ENCODE measurements around the gene THBD.

Gene THBD

GRCh38 chr20:23000232-23000947 is 49.1 kb downstream of the THBD start:
- no peak overlapping the region for H3K27ac ChIP-seq (ENCODE audit: low read depth, low read length)
- no peak overlapping the region for H3K4me3 ChIP-seq (ENCODE audit: low read depth, low read length)
- no peaks in the 10 kb centered on the region for H3K4me1 ChIP-seq (ENCODE audit: control insufficient read depth, insufficient read depth, low read length, unreplicated experiment)
- H3K79me2 ChIP-seq (ENCODE audit: control insufficient read depth, insufficient read depth, low read length, unreplicated experiment), result no peaks in the 10 kb centered on the region
- H2AFZ ChIP-seq (ENCODE audit: low read length, unreplicated experiment), result no peak overlapping the region
- no peaks in the 10 kb centered on the region for H3K36me3 ChIP-seq (ENCODE audit: insufficient read depth, low read length)
- H3K27me3 ChIP-seq (ENCODE audit: insufficient read depth, low read length), result peaks cover 16% of the 10 kb centered on the region; the same call in 1 of the 2 replicates

GRCh38 chr20:22999756-23000155 is 49.7 kb downstream of the THBD start:
- Histone ChIP-seq H3K27ac (ENCODE audit: low read depth, low read length) (no peak overlapping the region), H2AFZ (ENCODE audit: low read length, unreplicated experiment) (no peak overlapping the region), H3K79me2 (ENCODE audit: control insufficient read depth, insufficient read depth, low read length, unreplicated experiment) (no peaks in the 10 kb centered on the region), H3K36me3 (ENCODE audit: insufficient read depth, low read length) (no peaks in the 10 kb centered on the region), H3K4me1 (ENCODE audit: control insufficient read depth, insufficient read depth, low read length, unreplicated experiment) (no peaks in the 10 kb centered on the region), H3K4me3 (ENCODE audit: low read depth, low read length) (no peak overlapping the region), H3K27me3 (ENCODE audit: insufficient read depth, low read length) (peaks cover 16% of the 10 kb centered on the region; the same call in 1 of the 2 replicates)

GRCh38 chr20:22998476-22998875 is 51.0 kb downstream of the THBD start:
- no peak overlapping the region for H2AFZ ChIP-seq (ENCODE audit: low read length, unreplicated experiment)
- H3K36me3 ChIP-seq (ENCODE audit: insufficient read depth, low read length), result no peaks in the 10 kb centered on the region
- peaks cover 14% of the 10 kb centered on the region; the same call in 1 of the 2 replicates for H3K27me3 ChIP-seq (ENCODE audit: insufficient read depth, low read length)
- no peaks in the 10 kb centered on the region for H3K4me1 ChIP-seq (ENCODE audit: control insufficient read depth, insufficient read depth, low read length, unreplicated experiment)
- no peak overlapping the region for H3K4me3 ChIP-seq (ENCODE audit: low read depth, low read length)
- no peak overlapping the region for H3K27ac ChIP-seq (ENCODE audit: low read depth, low read length)
- H3K79me2 ChIP-seq (ENCODE audit: control insufficient read depth, insufficient read depth, low read length, unreplicated experiment), result no peaks in the 10 kb centered on the region

- Histone ChIP-seq H3K4me1 (ENCODE audit: control insufficient read depth, insufficient read depth, low read length, unreplicated experiment) (no peaks in the 10 kb centered on the region), H3K79me2 (ENCODE audit: control insufficient read depth, insufficient read depth, low read length, unreplicated experiment) (no peaks in the 10 kb centered on the region), H3K27me3 (ENCODE audit: insufficient read depth, low read length) (peaks cover 14% of the 10 kb centered on the region; the same call in 1 of the 2 replicates), H3K4me3 (ENCODE audit: low read depth, low read length) (no peak overlapping the region), H3K36me3 (ENCODE audit: insufficient read depth, low read length) (no peaks in the 10 kb centered on the region), H3K27ac (ENCODE audit: low read depth, low read length) (no peak overlapping the region), H2AFZ (ENCODE audit: low read length, unreplicated experiment) (no peak overlapping the region)
Measured at GRCh38 chr20:22995923-22996322, 53.5 kb downstream of the THBD start.
